NB4 (cell line): Measurements from ENCODE around the gene NXNL1.

ENCODE experiments used
- CTCF ChIP-seq: IDR thresholded peaks from one replicate; pipeline ENCODE4 v1.5.1; 2012; ENCODE audit warnings: low read depth, low read length
- MYC ChIP-seq: IDR thresholded peaks from 2 replicates; pipeline ENCODE4 v1.6.1; 2011; ENCODE audit warnings: low read depth, low read length
- POLR2A ChIP-seq: IDR thresholded peaks from 2 replicates; pipeline ENCODE4 v1.6.1; 2011; ENCODE audit warnings: mild to moderate bottlenecking; ENCODE audit not compliant: insufficient read length; ENCODE audit errors: extremely low read depth

GRCh38 chr19:17451820-17452219 is 8.9 kb downstream of the NXNL1 start:
- TF ChIP-seq POLR2A (no peak), CTCF (no peak), MYC (no peak)
